SW 1271 (cell line): ENCODE results near the gene DBN1.

ENCODE experiments used
- DNase-seq, 2 experiments: peaks; one replicate each; lab custom pipeline; 2025; lab: John Stamatoyannopoulos, UW

Gene DBN1

DNA sequence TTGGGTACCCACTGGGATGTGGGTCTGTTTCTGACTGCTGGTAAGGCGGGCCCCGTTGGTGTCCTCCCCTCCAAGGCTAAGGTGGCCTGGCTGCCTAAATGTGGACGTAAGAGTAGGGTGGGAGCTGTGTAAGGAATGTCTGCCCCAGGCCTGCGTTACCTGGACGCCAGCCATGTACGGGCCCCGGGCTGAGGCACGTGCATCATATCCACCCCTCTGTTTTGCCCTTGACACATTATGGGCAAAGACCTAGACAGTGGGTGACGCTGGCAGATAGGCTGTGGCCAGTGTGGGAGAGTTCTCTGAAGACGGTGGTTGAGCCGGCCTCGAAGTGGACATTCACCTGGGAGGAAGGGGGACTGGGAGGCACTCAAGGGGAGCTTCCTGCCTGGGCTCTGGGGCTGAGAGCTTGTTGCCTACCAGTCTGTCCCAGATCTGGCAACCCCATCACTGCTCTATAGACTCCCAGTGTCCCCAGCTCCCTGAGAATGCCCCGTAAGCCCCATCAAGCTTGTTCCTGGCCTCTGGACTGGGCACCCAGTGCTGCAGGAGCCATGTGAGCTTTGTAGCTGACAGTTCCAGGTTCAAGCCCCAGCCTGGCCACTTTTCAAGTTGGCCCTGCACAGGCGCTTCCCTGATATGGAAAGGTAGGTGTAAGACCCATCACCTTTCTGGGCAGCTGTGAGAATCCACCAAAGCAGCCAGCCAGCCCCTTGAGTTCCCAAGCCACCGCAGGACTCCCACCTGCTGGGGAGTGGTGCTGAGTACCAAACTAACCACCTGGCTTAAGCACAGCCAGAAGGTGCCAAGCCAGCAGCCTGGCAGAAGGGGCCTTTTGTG lies 30.1 kb downstream of the DBN1 start:
- no peak for DNase-seq

DNA sequence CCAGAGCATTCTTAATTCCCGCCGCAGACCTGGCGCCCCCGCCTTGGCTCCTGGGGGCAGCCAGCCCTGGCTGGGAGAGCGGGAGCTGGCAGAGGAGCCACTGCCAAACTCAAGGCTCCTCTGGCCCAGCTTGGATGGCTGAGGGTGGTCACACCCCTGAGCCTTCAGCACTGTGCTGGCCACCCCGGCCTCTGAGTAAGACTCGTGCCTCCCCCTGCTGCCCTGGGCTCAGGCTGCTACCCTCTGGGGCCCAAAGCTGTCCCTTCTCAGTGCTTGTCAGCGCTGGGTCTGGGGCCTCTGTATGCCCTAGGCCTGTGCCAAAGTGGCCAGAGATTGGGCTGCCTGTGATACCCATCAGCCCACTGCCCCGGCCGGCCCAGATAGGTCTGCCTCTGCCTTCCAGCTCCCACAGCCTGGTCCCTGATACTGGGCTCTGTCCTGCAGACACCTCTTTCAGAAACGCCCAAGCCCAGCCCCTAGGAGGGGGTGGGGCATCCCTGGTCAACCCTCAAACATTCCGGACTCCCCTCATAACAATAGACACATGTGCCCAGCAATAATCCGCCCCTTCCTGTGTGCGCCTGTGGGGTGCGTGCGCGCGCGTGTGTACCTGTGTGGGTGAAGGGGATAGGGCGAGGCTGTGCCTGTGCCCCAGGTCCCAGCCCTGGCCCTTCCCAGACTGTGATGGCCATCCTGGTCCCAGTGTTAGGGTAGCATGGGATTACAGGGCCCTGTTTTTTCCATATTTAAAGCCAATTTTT lies 31.2 kb downstream of the DBN1 start:
- no peak for DNase-seq

DNA sequence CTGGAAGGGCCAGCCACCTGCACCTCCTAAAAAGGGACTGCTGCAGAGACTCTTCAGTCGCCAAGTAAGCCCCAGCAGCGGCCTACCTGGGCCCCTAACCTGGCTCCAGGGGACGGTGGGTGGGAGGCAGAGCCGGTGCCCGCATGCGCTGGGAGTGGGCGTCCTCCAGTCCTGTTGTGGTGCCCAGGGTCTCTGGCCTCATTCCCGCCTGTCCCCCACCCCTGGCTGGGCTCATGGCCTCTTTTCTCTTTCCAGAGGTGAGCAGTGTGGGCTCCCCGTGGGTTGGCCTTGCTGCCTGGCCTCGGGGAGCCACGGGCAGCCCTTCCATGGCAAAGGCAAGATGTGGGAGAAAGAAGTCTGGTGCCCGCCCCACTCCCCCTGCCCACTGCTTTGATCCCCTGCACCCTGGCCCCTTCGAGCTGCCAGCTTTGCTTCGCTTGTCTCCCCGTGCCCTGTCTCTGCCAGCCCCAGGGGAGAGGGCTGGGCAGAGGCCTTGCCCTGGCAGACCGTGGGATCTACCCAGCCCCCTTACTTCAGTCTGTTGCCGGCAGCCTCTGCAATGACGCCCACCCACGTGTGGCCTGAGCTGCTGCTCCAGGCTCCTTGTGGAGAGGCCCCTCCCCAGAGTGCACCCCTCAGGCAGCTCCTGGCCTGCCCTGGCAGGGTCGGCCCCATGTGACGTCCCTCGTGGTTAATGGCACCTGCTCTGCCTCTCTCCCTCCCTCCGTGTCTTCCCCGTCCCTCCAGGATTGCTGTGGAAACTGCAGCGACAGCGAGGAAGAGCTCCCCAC lies 32.2 kb downstream of the DBN1 start:
- DNase-seq: no peak

DNA sequence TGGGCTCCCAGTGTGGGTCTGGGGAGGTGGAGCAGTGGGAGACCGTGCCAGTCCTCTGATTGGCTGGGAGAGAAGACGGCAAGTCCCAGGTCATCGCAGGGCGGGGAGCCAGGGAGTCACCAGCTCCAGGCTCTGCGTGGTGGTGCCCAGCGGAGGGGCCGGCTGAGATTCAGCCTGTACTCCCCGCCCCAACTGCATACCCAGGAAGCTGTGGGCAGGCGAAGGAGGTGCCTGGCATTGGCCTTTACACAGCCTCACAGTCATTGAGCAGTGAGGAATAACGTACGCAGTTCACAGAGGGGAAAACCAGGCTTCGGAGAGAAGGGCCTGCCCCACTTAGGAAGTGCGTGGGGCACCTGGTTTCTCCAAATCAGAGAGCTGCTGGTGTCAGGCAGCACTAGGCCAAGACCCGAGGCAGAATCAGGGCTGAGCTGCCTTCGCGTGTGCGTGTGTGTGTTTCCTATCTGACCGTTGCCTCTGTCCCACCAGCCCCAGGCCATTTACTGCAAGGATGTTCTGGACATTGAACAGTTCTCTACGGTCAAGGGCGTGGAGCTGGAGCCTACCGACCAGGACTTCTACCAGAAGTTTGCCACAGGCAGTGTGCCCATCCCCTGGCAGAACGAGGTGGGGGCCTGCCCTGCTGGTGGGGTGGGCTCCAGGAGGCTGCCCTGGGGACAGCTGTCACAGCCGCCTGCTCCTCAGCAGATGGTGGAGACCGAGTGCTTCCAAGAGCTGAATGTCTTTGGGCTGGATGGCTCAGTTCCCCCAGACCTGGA lies 33.0 kb downstream of the DBN1 start:
- DNase-seq: no peak

DNA sequence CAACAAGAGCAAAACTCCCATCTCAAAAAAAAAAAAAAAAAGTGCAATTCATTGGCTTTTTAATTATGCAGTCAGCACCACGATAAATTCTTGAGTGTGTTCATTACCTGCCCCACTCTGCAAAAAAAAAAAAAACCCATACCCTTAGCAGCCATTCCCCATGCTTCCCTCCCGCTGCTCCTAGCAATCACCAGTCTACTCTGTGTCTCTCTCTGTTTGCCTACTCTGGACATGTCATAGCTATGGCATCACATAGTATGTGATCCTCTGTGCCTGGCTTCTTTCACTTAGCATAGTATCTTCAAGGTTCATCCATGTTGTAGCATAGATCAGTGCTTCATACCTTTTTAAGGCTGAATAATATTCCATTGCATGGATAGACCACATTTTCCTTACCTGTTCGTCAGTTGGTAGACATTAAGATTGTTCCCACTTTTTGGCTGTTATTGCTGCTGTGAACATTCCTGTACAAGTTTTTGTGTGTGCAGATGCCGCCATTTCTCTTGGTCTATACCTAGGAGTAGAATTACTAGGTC lies 33.8 kb downstream of the DBN1 start:
- DNase-seq: no peak

DNA sequence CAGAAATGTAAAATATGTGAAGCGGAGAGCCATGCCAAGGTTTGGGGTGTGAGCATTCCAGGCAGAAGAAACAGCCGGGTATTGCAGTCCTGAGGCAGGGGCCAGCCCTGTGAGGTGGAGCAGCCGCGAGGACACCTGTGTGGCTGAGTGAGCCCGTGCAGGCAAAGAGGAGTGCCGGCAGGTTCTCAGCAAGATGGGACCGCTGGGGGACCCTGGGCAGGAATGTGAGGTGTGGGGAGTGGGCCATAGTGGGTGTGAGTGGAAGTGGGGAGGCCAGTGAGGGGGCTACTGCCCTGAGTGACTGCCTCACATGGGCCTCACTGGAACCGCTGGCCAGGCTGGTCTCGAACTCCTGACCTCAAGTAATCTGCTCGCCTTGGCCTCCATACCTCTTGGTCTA lies 35.0 kb downstream of the DBN1 start:
- no peak for DNase-seq

DNA sequence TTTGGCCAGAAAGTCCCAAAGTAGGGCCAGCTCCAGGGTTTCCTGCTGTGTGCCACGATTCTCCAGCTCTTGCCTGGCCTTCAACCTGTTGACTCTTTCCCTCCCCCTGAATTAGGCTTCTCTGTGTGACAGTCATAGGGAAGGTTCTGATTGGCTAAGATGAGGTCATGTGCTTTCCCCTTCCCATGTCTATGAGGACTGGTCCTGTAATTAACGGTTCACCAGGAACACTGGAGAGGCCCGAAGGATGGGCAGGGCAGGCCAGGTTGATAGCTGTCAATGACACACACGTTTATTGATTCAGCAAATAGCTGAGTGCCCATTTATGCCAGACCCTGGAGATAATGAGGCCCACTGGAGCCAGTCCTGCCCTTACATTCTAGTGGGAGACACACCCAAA lies 35.8 kb downstream of the DBN1 start:
- no peak for DNase-seq

DNA sequence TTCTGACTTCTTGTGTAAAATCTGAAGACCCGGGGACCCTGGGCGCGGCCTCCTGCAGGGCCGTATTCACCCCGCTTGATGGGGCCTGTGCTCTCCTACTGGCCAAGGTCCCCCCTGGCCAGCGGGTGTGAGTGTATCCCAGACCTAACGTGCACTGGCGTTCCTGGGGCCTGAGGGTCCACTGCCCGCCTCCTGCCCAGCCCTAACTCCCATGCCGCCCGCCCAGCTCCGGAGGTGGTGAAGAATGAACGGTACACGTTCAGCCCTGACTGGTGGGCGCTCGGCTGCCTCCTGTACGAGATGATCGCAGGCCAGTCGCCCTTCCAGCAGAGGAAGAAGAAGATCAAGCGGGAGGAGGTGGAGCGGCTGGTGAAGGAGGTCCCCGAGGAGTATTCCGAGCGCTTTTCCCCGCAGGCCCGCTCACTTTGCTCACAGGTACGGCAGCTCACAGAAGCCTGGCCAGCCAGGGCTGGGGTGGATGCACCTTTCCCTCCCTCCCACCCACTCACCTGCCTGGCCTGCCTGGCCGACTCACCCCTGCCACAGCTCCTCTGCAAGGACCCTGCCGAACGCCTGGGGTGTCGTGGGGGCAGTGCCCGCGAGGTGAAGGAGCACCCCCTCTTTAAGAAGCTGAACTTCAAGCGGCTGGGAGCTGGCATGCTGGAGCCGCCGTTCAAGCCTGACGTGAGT lies 37.4 kb downstream of the DBN1 start:
- DNase-seq: no peak

DNA sequence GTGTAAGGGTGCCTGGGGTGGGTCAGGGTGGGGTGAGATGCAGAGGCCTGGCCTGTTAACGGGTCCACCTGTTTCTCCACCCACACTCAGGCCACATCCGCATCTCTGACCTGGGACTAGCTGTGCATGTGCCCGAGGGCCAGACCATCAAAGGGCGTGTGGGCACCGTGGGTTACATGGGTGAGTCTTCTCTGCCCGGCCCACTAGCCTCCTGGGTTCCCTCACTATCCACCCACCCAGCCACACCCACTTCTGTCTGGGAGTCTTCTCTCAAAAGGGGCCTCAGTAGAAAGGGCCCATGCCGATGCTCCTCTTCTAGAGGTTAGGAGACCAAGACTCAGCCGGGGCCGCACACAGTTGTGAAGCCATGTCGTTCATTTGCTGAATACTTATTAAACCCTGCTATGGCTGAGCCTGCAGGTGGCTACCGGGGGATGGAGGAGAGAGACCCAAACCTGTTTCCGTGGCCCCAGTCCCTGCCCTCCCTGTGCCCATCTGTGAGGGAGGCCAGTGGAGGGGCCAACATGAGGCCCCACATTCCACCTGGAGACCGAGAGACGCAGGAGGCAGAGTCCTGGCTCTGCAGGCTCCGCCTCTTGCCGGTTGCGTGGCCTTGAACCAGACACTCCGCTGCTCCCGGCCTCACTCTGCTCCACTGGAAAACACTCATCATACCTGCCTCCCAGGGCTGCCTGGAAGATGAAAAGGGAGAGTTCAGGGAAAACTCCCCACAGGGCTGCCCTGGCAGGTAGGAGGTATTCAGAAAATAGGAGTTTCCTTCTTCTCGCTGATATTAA lies 38.3 kb downstream of the DBN1 start:
- no peak for DNase-seq

DNA sequence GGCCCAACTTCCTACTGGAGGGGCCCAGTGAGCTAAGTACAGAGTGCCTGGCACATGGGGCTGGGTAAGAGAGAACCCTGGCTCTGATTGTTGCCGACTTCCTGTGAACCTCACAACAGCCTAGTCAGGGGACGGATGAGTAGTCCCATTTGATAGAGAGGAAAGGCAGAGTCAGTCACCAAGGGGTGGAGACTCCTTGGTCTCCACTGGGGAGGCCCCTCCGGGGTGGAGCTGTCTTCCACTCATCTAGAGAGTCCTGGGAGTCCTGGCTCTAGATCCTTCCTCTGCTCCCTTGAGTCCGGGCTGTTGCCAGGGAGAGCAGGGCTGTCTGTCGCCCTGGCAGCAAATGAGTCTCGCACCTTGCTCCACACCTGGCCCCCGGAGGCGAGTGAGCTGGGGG lies 39.0 kb downstream of the DBN1 start:
- no peak for DNase-seq

DNA sequence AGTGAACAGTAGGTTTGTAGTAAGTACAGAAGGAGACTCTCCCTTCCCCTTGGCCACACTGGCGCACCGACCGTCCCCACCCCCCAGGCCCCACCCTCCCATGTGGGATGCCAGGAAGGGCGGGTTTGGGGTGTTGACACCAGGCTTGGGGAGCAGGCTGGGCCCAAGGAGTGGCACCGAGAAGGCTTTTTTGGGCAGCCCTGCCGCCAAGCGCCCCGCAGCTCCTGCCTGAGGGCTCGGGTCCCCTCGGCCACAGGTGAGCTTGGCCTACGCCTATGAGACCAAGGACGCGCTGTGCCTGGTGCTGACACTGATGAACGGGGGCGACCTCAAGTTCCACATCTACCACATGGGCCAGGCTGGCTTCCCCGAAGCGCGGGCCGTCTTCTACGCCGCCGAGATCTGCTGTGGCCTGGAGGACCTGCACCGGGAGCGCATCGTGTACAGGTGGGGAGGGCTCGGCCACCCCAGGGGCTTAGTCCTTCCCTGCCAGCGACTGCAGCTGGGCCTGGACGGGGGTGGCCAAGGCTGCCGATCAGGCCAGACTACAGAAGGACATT lies 39.7 kb downstream of the DBN1 start:
- DNase-seq: no peak

DNA sequence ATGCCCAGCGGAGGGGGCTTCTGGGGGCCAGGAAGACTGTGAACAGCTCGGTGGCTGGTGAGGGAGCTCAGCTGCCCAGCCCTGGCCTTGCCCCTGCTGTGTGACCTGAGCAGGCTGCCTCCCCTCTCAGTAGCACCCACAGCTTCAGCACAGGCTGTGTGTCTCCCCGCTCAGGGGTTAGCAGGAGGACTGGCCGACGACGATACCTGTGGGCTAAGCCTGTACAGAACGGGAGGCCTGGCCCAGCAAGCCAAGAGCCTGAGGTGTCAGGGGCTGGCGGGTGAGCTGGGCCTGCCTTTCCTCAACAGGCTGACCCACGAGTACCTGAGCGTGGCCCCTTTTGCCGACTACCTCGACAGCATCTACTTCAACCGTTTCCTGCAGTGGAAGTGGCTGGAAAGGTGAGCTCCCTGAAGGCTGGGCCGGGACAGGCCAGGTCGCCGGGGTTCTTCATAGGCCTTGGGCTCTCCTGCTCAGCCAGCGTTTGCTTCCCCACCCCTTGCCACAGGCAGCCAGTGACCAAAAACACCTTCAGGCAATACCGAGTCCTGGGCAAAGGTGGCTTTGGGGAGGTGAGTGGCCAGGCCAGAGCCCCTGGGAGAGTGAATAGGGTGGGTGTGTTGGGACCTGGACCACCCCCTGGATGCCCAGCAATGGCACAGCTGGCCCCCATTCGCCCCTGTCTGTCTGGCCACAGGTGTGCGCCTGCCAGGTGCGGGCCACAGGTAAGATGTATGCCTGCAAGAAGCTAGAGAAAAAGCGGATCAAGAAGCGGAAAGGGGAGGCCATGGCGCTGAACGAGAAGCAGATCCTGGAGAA lies 40.4 kb downstream of the DBN1 start:
- DNase-seq: no peak

DNA sequence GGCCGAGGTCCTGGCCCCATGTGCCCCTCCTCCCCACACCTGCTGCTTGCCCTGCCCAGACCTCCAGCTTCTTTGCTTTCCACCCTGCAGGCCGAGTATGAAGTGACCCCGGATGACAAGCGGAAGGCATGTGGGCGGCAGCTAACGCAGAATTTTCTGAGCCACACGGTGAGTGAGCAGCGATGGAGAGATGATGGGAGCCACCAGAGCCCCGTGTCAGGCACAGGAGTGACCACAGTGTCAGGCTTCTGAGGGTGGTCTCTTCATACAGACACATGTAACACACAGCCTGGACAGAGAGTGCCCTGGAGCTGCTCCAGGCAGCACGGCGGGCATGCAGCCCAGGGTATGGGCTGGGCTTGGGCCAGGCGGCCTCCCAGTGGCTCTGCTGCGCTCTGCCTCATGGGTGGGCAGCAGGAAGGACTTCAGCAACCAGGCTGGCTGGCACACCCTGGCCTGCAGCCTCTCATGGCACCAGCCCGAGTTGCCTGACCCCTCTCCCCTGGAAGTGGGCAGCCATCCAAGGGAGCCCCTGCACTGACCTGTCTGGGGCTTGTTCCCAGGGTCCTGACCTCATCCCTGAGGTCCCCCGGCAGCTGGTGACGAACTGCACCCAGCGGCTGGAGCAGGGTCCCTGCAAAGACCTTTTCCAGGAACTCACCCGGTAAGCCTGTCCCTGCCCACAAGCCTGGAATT lies 41.1 kb downstream of the DBN1 start:
- no peak for DNase-seq

DNA sequence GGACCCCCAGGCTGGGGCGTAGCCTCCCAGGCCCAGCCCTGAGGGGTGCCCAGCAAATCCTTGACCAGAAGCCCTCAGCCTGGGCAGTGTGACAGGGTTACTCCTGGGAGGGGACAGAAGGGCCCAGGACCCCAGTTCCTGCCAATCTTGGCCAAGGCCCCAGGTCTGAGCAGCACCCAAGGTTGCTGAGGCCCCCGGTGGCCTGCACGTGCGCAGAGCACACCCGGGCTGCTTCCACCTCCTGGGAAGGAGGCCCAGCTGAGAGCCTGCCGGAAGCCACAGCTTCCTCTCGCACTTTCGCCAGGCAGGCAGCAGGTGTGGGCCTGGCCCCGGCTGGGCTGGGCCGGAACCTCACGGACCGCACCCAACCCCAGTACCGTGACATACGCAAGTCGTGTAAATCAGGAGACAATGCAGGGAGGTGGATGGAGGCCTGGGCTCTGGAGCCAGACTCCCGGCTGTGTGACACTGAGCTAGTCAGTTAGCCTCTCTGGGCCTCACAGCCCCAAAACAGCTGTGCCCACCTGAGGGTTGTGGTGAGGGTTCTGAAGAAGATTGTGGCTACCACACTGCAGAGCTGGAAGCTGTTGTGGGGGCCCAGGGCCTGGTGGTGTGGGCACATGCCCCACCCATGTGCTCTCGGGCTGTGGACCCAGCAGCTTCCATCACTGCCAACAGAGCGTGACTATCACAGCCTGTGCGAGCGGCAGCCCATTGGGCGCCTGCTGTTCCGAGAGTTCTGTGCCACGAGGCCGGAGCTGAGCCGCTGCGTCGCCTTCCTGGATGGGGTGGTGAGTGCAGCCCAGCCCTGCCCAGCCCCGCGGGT lies 41.9 kb downstream of the DBN1 start:
- no peak for DNase-seq

DNA sequence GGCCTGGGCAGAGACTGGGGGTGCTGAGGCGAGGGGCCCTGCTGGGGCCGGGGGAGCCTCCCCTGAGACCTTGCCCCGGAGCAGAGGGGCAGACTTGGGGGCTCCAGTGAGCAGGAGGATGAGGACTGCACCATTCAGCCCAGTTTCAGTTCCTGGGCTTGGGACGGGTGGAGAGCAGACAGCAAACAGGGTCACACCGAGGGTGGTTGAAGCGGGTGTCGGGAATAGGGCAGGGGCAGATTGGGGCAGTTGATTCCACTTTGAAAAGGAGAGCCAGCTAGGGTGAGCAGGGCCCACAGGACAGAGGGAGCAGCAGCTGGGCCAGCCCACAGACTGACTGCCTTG lies 42.5 kb downstream of the DBN1 start:
- DNase-seq: no peak

DNA sequence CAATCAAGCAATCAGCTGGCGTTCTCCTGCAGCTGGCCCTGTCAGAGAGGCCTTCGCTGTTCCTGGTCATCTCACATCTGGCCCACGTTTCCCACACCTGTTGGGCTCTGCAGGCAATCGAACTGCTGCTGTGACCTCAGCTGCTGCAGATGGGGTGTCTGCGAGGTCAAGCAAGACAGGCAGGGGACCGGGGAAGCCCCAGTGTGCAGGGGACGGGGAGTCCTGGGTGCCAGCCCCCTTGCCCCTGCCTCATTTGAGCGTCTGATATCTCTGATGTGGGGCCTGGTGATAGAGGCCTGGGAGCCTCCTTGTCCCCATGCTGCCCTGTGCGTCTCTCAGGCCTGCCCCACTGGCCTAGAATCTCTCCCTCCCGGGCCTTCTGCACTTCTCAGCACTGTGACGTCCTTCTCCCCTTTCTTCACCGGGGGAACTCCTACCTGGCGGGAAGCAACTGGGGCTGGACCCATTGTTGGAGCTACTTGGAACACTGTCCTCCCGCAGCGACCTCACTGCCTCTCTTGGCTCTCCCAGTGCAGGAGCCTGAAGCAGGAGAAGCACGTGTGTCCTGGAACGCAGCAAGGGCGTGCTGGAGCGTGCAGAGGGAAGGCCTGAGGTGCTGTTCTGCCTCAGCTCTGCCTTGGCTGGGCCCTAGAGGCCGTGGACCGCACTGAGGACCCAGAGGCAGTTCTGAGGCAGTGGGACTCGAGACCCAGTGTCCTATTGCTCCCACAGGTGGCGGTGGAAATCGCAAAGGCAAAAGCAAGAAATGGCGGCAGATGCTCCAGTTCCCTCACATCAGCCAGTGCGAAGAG lies 43.1 kb downstream of the DBN1 start:
- no peak for DNase-seq
